NT2/D1 (cell line): Measurements from ENCODE around the gene FOXC1.

ENCODE experiments used
- DNase-seq: peaks from one replicate; pipeline ENCODE4 v3.0.0-alpha.2; 2011; ENCODE audit warnings: low read depth, low spot score
- H3K27me3 ChIP-seq: 2 replicates; pipeline ENCODE4 v1.6.0; 2011; ENCODE audit warnings: mild to moderate bottlenecking; ENCODE audit not compliant: insufficient read length, insufficient read depth
- H3K36me3 ChIP-seq: 2 replicates; pipeline ENCODE4 v1.6.1; 2011; ENCODE audit warnings: mild to moderate bottlenecking, low read length, mixed read lengths; ENCODE audit not compliant: insufficient read depth, insufficient read length
- H3K4me1 ChIP-seq: 2 replicates; pipeline ENCODE4 v1.5.1; 2011; ENCODE audit not compliant: insufficient read depth, insufficient read length
- H3K4me3 ChIP-seq: 2 replicates; pipeline ENCODE4 v1.5.1; 2011; ENCODE audit warnings: low read depth; ENCODE audit not compliant: insufficient read length
- H3K9ac ChIP-seq: 2 replicates; pipeline ENCODE4 v1.6.0; 2011; ENCODE audit warnings: low read depth; ENCODE audit not compliant: insufficient read length
- H3K9me3 ChIP-seq: 2 replicates; pipeline ENCODE4 v1.5.1; 2011; ENCODE audit warnings: mild to moderate bottlenecking, low read length; ENCODE audit not compliant: insufficient read depth
- SUZ12 ChIP-seq: IDR thresholded peaks from 2 replicates; pipeline ENCODE4 v1.6.1; 2011; ENCODE audit not compliant: insufficient read length, insufficient read depth; ENCODE audit errors: extremely low read depth
- YY1 ChIP-seq: IDR thresholded peaks from 2 replicates; pipeline ENCODE4 v1.6.1; 2011; ENCODE audit not compliant: insufficient read length, insufficient read depth
- ZNF274 ChIP-seq: IDR thresholded peaks from 2 replicates; pipeline ENCODE4 v1.6.1; 2011; ENCODE audit warnings: mild to moderate bottlenecking, low read depth, low read length

The FOXC1 gene

GRCh38 chr6:1585669-1586049 is 24.1 kb upstream of the FOXC1 start:
- DNase-seq = no peak
- H3K4me1 ChIP-seq = no peaks in the 10 kb centered on the region
- no peak for TF ChIP-seq SUZ12
- no peak for TF ChIP-seq ZNF274
- no peak for TF ChIP-seq YY1
- no peak overlapping the region for H3K4me3 ChIP-seq
- no peaks in the 10 kb centered on the region for H3K9me3 ChIP-seq
- H3K27me3 ChIP-seq = no peaks in the 10 kb centered on the region
- no peak overlapping the region for H3K9ac ChIP-seq
- H3K36me3 ChIP-seq = no peaks in the 10 kb centered on the region

DNA sequence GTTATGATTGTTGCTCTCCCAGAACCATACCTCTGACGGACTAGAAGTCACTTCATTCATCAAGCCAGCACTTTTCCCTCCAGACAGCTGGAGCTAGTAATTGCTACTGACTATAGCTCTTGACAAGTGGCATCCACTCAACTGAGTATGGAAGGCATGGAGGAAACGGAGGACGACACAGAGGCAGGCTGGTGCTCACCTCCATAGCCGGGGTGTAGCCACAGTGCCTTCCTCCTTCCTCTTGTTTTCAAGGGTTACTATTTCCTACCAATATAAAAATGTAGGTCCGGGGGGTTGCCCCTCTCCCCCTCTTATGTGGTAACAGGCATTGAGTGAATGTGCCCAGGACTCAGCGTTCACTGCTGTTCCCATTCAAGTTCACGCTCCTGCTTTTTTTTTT is 23.5 kb upstream of the FOXC1 start:
- H3K36me3 ChIP-seq = no peaks in the 10 kb centered on the region
- no peaks in the 10 kb centered on the region for H3K4me1 ChIP-seq
- TF ChIP-seq YY1 = no peak
- TF ChIP-seq SUZ12 = no peak
- no peak for TF ChIP-seq ZNF274
- H3K27me3 ChIP-seq = no peaks in the 10 kb centered on the region
- DNase-seq = no peak
- no peaks in the 10 kb centered on the region for H3K9me3 ChIP-seq
- H3K9ac ChIP-seq = no peak overlapping the region
- no peak overlapping the region for H3K4me3 ChIP-seq

DNA sequence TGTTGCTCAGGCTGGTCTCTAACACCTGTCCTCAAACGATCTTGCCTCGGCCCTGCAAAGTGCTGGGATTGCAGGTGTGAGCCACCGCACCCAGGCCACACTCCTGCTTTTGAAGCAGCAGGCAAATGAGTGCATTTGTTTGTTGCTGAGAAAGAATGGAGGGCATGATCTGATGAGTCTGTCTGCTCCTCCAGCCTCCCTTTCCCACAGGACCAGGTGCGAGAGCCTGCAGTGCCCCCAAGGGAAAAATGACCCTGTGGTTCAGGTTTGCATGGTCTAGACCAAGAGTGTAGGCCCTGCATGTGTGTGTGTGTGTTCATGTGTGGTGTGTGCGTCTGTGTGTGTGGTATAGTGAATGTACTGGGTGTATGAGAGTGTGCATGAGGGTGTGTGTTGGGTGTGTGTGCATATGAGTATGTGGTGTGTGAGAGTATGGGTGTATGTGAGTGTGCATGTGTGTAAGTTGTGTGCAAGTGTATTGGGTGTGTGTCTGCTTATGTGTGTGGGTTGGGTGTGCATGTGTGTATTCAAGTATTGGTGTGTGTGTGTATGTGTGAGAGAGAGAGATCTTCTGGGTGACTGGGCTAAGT is 22.8 kb upstream of the FOXC1 start:
- TF ChIP-seq YY1 (no peak), ZNF274 (no peak), SUZ12 (no peak)
- no peak overlapping the region for H3K4me3 ChIP-seq
- DNase-seq = no peak
- H3K4me1 ChIP-seq = no peaks in the 10 kb centered on the region
- no peaks in the 10 kb centered on the region for H3K9me3 ChIP-seq
- no peak overlapping the region for H3K9ac ChIP-seq
- H3K36me3 ChIP-seq = no peaks in the 10 kb centered on the region
- no peaks in the 10 kb centered on the region for H3K27me3 ChIP-seq

DNA sequence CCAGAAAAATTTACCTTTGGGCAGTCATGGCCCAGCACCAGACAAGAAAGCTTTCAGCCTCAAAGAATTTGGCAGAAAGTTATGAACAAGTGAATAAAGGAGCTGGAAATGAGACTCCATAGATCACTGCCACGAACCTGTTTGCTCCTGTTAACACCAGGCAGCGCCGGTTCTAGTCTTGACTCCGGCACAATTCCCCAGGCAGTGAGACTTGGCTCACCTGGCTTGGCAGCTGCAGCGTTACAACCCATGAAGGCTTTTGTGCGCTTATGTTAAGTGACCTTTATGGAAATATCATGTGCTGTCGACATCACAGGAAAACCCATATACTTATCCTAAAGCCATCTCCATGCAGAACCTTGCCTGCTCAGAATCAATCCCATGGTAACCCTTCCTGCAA is 22.2 kb upstream of the FOXC1 start:
- TF ChIP-seq YY1 (no peak), SUZ12 (no peak), ZNF274 (no peak)
- H3K27me3 ChIP-seq = no peaks in the 10 kb centered on the region
- H3K36me3 ChIP-seq = no peaks in the 10 kb centered on the region
- DNase-seq = no peak
- no peak overlapping the region for H3K4me3 ChIP-seq
- H3K9ac ChIP-seq = no peak overlapping the region
- H3K4me1 ChIP-seq = no peaks in the 10 kb centered on the region
- no peaks in the 10 kb centered on the region for H3K9me3 ChIP-seq

DNA sequence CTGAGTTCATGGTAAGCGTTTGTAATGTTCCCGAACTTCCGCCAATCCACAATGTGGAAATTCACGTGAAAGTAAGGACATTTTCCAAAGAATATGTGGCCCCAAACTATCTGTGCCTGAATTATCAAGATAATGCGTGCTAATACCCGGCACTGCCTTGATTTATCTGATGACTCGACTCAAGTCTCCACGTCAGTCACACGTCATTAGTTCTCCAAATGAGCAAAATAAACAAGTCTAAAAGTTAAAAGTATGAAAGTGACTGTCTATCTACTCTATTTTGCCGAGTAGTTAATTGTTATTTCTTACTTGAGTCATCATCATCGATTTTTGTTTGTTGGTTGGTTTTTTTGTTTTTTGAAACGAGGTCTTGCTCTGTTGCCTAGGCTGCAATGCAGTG is 21.7 kb upstream of the FOXC1 start:
- TF ChIP-seq ZNF274 (no peak), YY1 (no peak), SUZ12 (no peak)
- Histone ChIP-seq H3K36me3 (no peaks in the 10 kb centered on the region), H3K4me3 (no peak overlapping the region), H3K9me3 (no peaks in the 10 kb centered on the region), H3K9ac (no peak overlapping the region), H3K27me3 (no peaks in the 10 kb centered on the region), H3K4me1 (no peaks in the 10 kb centered on the region)
- no peak for DNase-seq

GRCh38 chr6:1589208-1589607 is 20.5 kb upstream of the FOXC1 start:
- Histone ChIP-seq H3K9ac (no peak overlapping the region), H3K9me3 (no peaks in the 10 kb centered on the region), H3K4me3 (no peak overlapping the region), H3K27me3 (no peaks in the 10 kb centered on the region), H3K36me3 (no peaks in the 10 kb centered on the region), H3K4me1 (no peaks in the 10 kb centered on the region)
- no peak for DNase-seq
- TF ChIP-seq YY1 = no peak
- TF ChIP-seq SUZ12 = no peak
- no peak for TF ChIP-seq ZNF274

DNA sequence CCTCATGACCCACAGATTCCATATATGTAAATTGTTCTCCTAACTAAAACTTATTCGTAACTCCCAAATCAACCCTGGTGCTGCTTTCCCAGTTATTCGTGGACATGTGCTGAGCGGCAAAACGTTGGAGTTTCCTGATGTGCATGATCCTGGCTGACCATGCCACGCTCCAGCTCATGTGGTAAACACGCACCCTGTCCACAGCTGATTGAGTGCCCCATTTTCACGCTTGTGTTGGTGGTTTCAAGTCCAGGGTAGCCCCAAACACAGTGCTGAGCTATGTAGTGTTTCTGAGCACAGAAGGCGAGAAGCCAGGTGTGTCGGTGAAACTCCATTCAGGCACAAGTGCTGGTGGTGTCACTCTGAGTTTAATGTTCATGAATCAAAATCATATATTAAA is 19.1 kb upstream of the FOXC1 start:
- Histone ChIP-seq H3K27me3 (peaks cover 2% of the 10 kb centered on the region), H3K9me3 (no peaks in the 10 kb centered on the region), H3K4me1 (no peaks in the 10 kb centered on the region), H3K4me3 (no peak overlapping the region), H3K36me3 (no peaks in the 10 kb centered on the region), H3K9ac (no peak overlapping the region)
- DNase-seq = no peak
- TF ChIP-seq ZNF274 (no peak), YY1 (no peak), SUZ12 (no peak)

DNA sequence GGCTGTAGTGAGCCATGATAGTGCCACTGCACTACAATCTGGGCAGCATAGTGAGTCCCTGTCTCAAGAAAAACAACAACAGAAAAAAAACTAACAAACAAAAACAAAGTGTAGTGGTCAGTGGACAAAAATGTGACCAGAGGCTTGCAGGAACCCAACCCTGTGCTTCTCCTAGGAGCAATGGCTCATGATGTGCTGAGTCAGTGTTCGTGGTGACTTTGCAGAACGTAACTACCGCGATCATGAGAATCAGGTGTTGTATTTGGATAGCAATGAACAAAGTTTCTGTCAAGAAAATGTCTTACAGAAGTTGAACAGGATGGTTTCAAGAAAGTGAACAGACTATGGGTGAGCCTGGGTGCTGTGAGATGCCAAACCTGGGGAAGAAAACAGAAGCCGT is 18.5 kb upstream of the FOXC1 start:
- peaks cover 3% of the 10 kb centered on the region for H3K4me1 ChIP-seq
- no peak for DNase-seq
- no peak overlapping the region for H3K9ac ChIP-seq
- no peaks in the 10 kb centered on the region for H3K36me3 ChIP-seq
- no peak overlapping the region for H3K4me3 ChIP-seq
- no peaks in the 10 kb centered on the region for H3K9me3 ChIP-seq
- H3K27me3 ChIP-seq = peaks cover 6% of the 10 kb centered on the region
- no peak for TF ChIP-seq YY1
